Urothelium cell line (cell line): ENCODE measurements around the gene ANKRD62.

Experiments
- DNase-seq: peaks from one replicate; pipeline ENCODE4 v3.0.0; 2011; ENCODE audit warnings: low spot score, mixed read lengths
- FAIRE-seq: peaks from 2 replicates; lab custom pipeline; 2011; peaks lifted over from hg19 to GRCh38; lab: Jason Lieb, UNC

ANKRD62 gene

GRCh38 chr18:12162786-12163185 is 69.1 kb downstream of the ANKRD62 start:
- FAIRE-seq = no peak
- no peak for DNase-seq

- FAIRE-seq = no peak
Observed at GRCh38 chr18:12165038-12165768, 71.6 kb downstream of the ANKRD62 start.

More at GRCh38 chr18:12165038-12165768, 71.6 kb downstream of the ANKRD62 start:
- DNase-seq = no peak
